WTC11 (cell line): ENCODE data around the gene OR2C3. TPM values are rescaled to one million over a fixed set of nuclear protein-coding genes. Genes with fewer than 3 reads are reported as not detected.

Source experiments
- ATAC-seq: fragments of 200-7000 bp; cut with Tn5 transposase; 2 replicates; pipeline ENCODE4 v1.10.0; 2021; ENCODE audit warnings: mild to moderate bottlenecking, moderate library complexity
- CTCF ChIA-PET: fragments of 300-600 bp; sonication (Branson Sonifier 250); formaldehyde crosslinking; loops from one replicate; lab custom pipeline; 2021; ENCODE audit warnings: antibody characterized with exemption; lab: Charles Lee
- POLR2A ChIA-PET: fragments of 350-600 bp; sonication (Branson Sonifier 250); formaldehyde crosslinking; loops from one replicate; lab custom pipeline; 2021; ENCODE audit warnings: antibody characterized with exemption; lab: Charles Lee
- DNase-seq: peaks from one replicate; pipeline ENCODE4 v3.0.0; 2021; ENCODE audit warnings: low spot score
- H3K27ac Mint-ChIP-seq: 2 replicates; pipeline ENCODE4 v1.8.0; 2021; ENCODE audit warnings: mixed read lengths
- H3K27me3 Mint-ChIP-seq: 2 replicates; pipeline ENCODE4 v1.8.0; 2021; ENCODE audit warnings: low read depth, mild to moderate bottlenecking, moderate library complexity, mixed read lengths
- H3K36me3 Mint-ChIP-seq: 2 replicates; pipeline ENCODE4 v1.8.0; 2021; ENCODE audit warnings: mixed read lengths
- H3K4me1 Mint-ChIP-seq: 2 replicates; pipeline ENCODE4 v1.8.0; 2022; ENCODE audit warnings: mixed read lengths
- H3K4me3 Mint-ChIP-seq: 2 replicates; pipeline ENCODE4 v1.8.0; 2021; ENCODE audit warnings: mild to moderate bottlenecking, moderate library complexity, mixed read lengths
- H3K9me3 Mint-ChIP-seq: 2 replicates; pipeline ENCODE4 v1.8.0; 2021; ENCODE audit warnings: mixed read lengths
- CREB1 ChIP-seq: sonication (generic); formaldehyde crosslinking; IDR thresholded peaks from 2 replicates; pipeline ENCODE4 v1.8.0; 2023; ENCODE audit warnings: mild to moderate bottlenecking, missing genetic modification reagents
- GABPB1 ChIP-seq: sonication (generic); formaldehyde crosslinking; IDR thresholded peaks from 2 replicates; pipeline ENCODE4 v1.8.1; 2023; ENCODE audit warnings: mild to moderate bottlenecking, missing genetic modification reagents
- GTF2I ChIP-seq: fragments of 250-450 bp; sonication (Bioruptor Pico); conservative IDR thresholded peaks from 2 replicates; pipeline ENCODE4 v1.4.0; 2021; ENCODE audit warnings: mild to moderate bottlenecking
- IRF2 ChIP-seq: sonication (generic); formaldehyde crosslinking; IDR thresholded peaks from 2 replicates; pipeline ENCODE4 v1.8.0; 2022; ENCODE audit warnings: low read depth, missing genetic modification reagents, borderline replicate concordance
- JAZF1 ChIP-seq: fragments of 250-450 bp; sonication (Bioruptor Pico); IDR thresholded peaks from 2 replicates; pipeline ENCODE4 v1.9.0; 2021; ENCODE audit warnings: moderate library complexity, mild to moderate bottlenecking, inconsistent platforms
- NFYB ChIP-seq: sonication (generic); formaldehyde crosslinking; conservative IDR thresholded peaks from 2 replicates; pipeline ENCODE4 v1.8.0; 2022; ENCODE audit warnings: low read depth, missing genetic modification reagents
- NR1H2 ChIP-seq: sonication (generic); formaldehyde crosslinking; IDR thresholded peaks from 2 replicates; pipeline ENCODE4 v1.9.0; 2021; ENCODE audit warnings: mild to moderate bottlenecking, moderate library complexity, missing genetic modification reagents
- OVOL2 ChIP-seq: fragments of 250-450 bp; sonication (Bioruptor Pico); IDR thresholded peaks from 2 replicates; pipeline ENCODE4 v1.9.0; 2021; ENCODE audit warnings: mild to moderate bottlenecking, borderline replicate concordance
- SMAD4 ChIP-seq: sonication (generic); formaldehyde crosslinking; IDR thresholded peaks from 2 replicates; pipeline ENCODE4 v1.8.0; 2022; ENCODE audit warnings: mild to moderate bottlenecking, missing genetic modification reagents
- TEAD4 ChIP-seq: sonication (generic); formaldehyde crosslinking; IDR thresholded peaks from 2 replicates; pipeline ENCODE4 v1.8.0; 2022; ENCODE audit warnings: mild to moderate bottlenecking, missing genetic modification reagents
- TP53 ChIP-seq: sonication (generic); formaldehyde crosslinking; IDR thresholded peaks from 2 replicates; pipeline ENCODE4 v1.8.1; 2023; ENCODE audit warnings: mild to moderate bottlenecking, missing genetic modification reagents
- ZNF263 ChIP-seq: sonication (generic); formaldehyde crosslinking; IDR thresholded peaks from 2 replicates; pipeline ENCODE4 v1.8.1; 2022; ENCODE audit warnings: low read depth, mild to moderate bottlenecking, moderate library complexity, missing genetic modification reagents
- ZNF416 ChIP-seq: fragments of 250-450 bp; sonication (Bioruptor Pico); IDR thresholded peaks from 2 replicates; pipeline ENCODE4 v1.9.0; 2021; ENCODE audit warnings: mild to moderate bottlenecking, inconsistent platforms
- ZNF671 ChIP-seq: fragments of 250-450 bp; sonication (Bioruptor Pico); IDR thresholded peaks from 2 replicates; pipeline ENCODE4 v1.8.0; 2021; ENCODE audit warnings: mild to moderate bottlenecking
- total RNA-seq: library from RNA; stranded (reverse); gene quantifications from 3 replicates; pipeline ENCODE4 v1.2.3, GENCODE V29; 2021
- TF ChIP-seq, protein P1 (sequence below): sonication (generic); formaldehyde crosslinking; IDR thresholded peaks from 2 replicates; pipeline ENCODE4 v1.8.0; 2023; ENCODE audit warnings: missing genetic modification reagents
- TF ChIP-seq, protein P2 (sequence below): sonication (generic); formaldehyde crosslinking; IDR thresholded peaks from 2 replicates; pipeline ENCODE4 v1.8.1; 2023; ENCODE audit warnings: mild to moderate bottlenecking, moderate library complexity, missing genetic modification reagents
- TF ChIP-seq, protein P3 (sequence below): fragments of 250-450 bp; sonication (Bioruptor Pico); IDR thresholded peaks from 2 replicates; pipeline ENCODE4 v1.8.0; 2021; ENCODE audit warnings: mild to moderate bottlenecking
- TF ChIP-seq, protein P4 (sequence below): sonication (generic); formaldehyde crosslinking; IDR thresholded peaks from 2 replicates; pipeline ENCODE4 v1.8.1; 2023; ENCODE audit warnings: mild to moderate bottlenecking, missing genetic modification reagents
- TF ChIP-seq, protein P5 (sequence below): fragments of 200-600 bp; IDR thresholded peaks from 2 replicates; pipeline ENCODE4 v1.8.0; 2022; ENCODE audit warnings: antibody characterized with exemption
- TF ChIP-seq, protein P6 (sequence below): sonication (generic); formaldehyde crosslinking; IDR thresholded peaks from 2 replicates; pipeline ENCODE4 v1.8.1; 2022; ENCODE audit warnings: low read depth, mild to moderate bottlenecking, moderate library complexity, missing genetic modification reagents, borderline replicate concordance
- TF ChIP-seq, protein P7 (sequence below): fragments of 250-450 bp; sonication (Bioruptor Pico); IDR thresholded peaks from 2 replicates; pipeline ENCODE4 v1.9.0; 2021; ENCODE audit warnings: mild to moderate bottlenecking
- TF ChIP-seq, protein P8 (sequence below): sonication (generic); formaldehyde crosslinking; IDR thresholded peaks from 2 replicates; pipeline ENCODE4 v1.8.1; 2022; ENCODE audit warnings: missing genetic modification reagents, borderline replicate concordance
- TF ChIP-seq, protein P9 (sequence below): sonication (generic); formaldehyde crosslinking; IDR thresholded peaks from 2 replicates; pipeline ENCODE4 v1.8.1; 2023; ENCODE audit warnings: mild to moderate bottlenecking, missing genetic modification reagents, borderline replicate concordance

The OR2C3 gene
- total RNA-seq, 1 experiment from 2014 or later, result not detected

DNA sequence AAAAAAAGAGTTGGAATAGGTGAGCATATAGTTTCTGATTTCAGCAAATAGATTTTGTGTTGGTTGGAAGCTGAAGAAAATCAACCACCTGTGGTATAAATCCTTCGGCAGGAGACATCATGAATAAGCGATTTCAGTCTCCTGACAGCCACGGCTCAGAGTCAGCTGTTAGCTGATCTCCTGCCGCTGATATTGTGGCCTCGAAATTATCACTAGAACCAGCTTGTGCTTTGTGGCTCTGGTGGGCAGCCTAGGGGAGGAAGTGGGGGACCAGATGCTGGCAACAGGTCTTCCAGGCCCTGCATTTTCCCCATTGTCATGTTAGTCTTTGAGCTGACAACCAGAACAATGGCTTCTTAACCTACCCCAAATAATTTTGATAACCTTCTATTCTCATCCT is 11.9 kb upstream of the OR2C3 start (continued):
- TF ChIP-seq ZNF671 (CRISPR knock-in tag) (no peak), JAZF1 (CRISPR knock-in tag) (no peak), GTF2I (no peak), TP53 (CRISPR knock-in tag) (no peak), NFYB (CRISPR knock-in tag) (no peak), SMAD4 (CRISPR knock-in tag) (no peak)

DNA sequence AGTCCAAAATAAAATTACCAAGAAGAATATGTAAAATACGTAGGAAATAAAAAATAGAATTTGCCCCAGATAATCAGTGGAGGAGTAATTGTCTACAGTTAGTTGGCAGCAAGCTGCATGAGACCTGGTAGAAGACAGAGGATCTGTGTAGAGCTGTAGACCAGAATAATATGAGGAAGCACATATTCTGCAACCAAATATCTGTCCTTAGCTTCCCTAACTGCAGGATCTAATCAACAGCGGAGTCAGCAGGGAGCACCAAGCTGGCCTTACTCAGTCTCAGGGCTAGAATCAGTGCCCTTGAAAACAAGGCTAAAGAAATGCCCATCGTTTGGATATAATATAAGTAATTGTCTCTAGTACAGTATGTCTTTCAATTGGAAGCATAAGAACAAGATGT is 6.6 kb upstream of the OR2C3 start:
- Mint-ChIP-seq H3K27ac (no peak overlapping the region), H3K9me3 (0 out of 2 replicates have a peak, but pooled peaks cover 3% of the 10 kb centered on the region), H3K27me3 (no peaks in the 10 kb centered on the region), H3K36me3 (no peaks in the 10 kb centered on the region), H3K4me3 (no peak overlapping the region), H3K4me1 (peaks cover 10% of the 10 kb centered on the region)
- DNase-seq (no peak), ATAC-seq (no peak)
- POLR2A ChIA-PET, result no interaction called here
- CTCF ChIA-PET, result interaction anchor here (3.8 kb wide), 1 partner anchor 11 kb away, joined by 18 read pairs; no protein-coding TSS in a partner anchor
- TF ChIP-seq GABPB1 (no peak), ZNF263 (no peak), ZNF416 (CRISPR knock-in tag) (no peak), TP53 (CRISPR knock-in tag) (no peak), NR1H2 (CRISPR knock-in tag) (no peak), TEAD4 (CRISPR knock-in tag) (no peak), GTF2I (no peak), OVOL2 (CRISPR knock-in tag) (no peak), CREB1 (CRISPR knock-in tag) (no peak), IRF2 (CRISPR knock-in tag) (no peak)
- TF ChIP-seq, protein P1, sequence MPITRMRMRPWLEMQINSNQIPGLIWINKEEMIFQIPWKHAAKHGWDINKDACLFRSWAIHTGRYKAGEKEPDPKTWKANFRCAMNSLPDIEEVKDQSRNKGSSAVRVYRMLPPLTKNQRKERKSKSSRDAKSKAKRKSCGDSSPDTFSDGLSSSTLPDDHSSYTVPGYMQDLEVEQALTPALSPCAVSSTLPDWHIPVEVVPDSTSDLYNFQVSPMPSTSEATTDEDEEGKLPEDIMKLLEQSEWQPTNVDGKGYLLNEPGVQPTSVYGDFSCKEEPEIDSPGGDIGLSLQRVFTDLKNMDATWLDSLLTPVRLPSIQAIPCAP (CRISPR knock-in tag), result no peak
- TF ChIP-seq, protein P2, sequence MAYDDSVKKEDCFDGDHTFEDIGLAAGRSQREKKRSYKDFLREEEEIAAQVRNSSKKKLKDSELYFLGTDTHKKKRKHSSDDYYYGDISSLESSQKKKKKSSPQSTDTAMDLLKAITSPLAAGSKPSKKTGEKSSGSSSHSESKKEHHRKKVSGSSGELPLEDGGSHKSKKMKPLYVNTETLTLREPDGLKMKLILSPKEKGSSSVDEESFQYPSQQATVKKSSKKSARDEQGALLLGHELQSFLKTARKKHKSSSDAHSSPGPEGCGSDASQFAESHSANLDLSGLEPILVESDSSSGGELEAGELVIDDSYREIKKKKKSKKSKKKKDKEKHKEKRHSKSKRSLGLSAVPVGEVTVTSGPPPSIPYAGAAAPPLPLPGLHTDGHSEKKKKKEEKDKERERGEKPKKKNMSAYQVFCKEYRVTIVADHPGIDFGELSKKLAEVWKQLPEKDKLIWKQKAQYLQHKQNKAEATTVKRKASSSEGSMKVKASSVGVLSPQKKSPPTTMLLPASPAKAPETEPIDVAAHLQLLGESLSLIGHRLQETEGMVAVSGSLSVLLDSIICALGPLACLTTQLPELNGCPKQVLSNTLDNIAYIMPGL, result no peak
- TF ChIP-seq, protein P3, sequence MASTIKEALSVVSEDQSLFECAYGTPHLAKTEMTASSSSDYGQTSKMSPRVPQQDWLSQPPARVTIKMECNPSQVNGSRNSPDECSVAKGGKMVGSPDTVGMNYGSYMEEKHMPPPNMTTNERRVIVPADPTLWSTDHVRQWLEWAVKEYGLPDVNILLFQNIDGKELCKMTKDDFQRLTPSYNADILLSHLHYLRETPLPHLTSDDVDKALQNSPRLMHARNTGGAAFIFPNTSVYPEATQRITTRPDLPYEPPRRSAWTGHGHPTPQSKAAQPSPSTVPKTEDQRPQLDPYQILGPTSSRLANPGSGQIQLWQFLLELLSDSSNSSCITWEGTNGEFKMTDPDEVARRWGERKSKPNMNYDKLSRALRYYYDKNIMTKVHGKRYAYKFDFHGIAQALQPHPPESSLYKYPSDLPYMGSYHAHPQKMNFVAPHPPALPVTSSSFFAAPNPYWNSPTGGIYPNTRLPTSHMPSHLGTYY, result no peak
- TF ChIP-seq, protein P4, sequence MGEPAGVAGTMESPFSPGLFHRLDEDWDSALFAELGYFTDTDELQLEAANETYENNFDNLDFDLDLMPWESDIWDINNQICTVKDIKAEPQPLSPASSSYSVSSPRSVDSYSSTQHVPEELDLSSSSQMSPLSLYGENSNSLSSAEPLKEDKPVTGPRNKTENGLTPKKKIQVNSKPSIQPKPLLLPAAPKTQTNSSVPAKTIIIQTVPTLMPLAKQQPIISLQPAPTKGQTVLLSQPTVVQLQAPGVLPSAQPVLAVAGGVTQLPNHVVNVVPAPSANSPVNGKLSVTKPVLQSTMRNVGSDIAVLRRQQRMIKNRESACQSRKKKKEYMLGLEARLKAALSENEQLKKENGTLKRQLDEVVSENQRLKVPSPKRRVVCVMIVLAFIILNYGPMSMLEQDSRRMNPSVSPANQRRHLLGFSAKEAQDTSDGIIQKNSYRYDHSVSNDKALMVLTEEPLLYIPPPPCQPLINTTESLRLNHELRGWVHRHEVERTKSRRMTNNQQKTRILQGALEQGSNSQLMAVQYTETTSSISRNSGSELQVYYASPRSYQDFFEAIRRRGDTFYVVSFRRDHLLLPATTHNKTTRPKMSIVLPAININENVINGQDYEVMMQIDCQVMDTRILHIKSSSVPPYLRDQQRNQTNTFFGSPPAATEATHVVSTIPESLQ (CRISPR knock-in tag), result no peak
- TF ChIP-seq, protein P5, sequence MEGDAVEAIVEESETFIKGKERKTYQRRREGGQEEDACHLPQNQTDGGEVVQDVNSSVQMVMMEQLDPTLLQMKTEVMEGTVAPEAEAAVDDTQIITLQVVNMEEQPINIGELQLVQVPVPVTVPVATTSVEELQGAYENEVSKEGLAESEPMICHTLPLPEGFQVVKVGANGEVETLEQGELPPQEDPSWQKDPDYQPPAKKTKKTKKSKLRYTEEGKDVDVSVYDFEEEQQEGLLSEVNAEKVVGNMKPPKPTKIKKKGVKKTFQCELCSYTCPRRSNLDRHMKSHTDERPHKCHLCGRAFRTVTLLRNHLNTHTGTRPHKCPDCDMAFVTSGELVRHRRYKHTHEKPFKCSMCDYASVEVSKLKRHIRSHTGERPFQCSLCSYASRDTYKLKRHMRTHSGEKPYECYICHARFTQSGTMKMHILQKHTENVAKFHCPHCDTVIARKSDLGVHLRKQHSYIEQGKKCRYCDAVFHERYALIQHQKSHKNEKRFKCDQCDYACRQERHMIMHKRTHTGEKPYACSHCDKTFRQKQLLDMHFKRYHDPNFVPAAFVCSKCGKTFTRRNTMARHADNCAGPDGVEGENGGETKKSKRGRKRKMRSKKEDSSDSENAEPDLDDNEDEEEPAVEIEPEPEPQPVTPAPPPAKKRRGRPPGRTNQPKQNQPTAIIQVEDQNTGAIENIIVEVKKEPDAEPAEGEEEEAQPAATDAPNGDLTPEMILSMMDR, result no peak
- TF ChIP-seq, protein P6, sequence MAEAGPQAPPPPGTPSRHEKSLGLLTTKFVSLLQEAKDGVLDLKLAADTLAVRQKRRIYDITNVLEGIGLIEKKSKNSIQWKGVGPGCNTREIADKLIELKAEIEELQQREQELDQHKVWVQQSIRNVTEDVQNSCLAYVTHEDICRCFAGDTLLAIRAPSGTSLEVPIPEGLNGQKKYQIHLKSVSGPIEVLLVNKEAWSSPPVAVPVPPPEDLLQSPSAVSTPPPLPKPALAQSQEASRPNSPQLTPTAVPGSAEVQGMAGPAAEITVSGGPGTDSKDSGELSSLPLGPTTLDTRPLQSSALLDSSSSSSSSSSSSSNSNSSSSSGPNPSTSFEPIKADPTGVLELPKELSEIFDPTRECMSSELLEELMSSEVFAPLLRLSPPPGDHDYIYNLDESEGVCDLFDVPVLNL (CRISPR knock-in tag), result no peak
- TF ChIP-seq, protein P7, sequence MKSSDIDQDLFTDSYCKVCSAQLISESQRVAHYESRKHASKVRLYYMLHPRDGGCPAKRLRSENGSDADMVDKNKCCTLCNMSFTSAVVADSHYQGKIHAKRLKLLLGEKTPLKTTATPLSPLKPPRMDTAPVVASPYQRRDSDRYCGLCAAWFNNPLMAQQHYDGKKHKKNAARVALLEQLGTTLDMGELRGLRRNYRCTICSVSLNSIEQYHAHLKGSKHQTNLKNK (CRISPR knock-in tag), result no peak
- TF ChIP-seq, protein P8, sequence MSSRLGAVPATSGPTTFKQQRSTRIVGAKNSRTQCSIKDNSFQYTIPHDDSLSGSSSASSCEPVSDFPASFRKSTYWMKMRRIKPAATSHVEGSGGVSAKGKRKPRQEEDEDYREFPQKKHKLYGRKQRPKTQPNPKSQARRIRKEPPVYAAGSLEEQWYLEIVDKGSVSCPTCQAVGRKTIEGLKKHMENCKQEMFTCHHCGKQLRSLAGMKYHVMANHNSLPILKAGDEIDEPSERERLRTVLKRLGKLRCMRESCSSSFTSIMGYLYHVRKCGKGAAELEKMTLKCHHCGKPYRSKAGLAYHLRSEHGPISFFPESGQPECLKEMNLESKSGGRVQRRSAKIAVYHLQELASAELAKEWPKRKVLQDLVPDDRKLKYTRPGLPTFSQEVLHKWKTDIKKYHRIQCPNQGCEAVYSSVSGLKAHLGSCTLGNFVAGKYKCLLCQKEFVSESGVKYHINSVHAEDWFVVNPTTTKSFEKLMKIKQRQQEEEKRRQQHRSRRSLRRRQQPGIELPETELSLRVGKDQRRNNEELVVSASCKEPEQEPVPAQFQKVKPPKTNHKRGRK, result no peak
- TF ChIP-seq, protein P9, sequence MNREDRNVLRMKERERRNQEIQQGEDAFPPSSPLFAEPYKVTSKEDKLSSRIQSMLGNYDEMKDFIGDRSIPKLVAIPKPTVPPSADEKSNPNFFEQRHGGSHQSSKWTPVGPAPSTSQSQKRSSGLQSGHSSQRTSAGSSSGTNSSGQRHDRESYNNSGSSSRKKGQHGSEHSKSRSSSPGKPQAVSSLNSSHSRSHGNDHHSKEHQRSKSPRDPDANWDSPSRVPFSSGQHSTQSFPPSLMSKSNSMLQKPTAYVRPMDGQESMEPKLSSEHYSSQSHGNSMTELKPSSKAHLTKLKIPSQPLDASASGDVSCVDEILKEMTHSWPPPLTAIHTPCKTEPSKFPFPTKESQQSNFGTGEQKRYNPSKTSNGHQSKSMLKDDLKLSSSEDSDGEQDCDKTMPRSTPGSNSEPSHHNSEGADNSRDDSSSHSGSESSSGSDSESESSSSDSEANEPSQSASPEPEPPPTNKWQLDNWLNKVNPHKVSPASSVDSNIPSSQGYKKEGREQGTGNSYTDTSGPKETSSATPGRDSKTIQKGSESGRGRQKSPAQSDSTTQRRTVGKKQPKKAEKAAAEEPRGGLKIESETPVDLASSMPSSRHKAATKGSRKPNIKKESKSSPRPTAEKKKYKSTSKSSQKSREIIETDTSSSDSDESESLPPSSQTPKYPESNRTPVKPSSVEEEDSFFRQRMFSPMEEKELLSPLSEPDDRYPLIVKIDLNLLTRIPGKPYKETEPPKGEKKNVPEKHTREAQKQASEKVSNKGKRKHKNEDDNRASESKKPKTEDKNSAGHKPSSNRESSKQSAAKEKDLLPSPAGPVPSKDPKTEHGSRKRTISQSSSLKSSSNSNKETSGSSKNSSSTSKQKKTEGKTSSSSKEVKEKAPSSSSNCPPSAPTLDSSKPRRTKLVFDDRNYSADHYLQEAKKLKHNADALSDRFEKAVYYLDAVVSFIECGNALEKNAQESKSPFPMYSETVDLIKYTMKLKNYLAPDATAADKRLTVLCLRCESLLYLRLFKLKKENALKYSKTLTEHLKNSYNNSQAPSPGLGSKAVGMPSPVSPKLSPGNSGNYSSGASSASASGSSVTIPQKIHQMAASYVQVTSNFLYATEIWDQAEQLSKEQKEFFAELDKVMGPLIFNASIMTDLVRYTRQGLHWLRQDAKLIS (CRISPR knock-in tag), result no peak
